ENCODE measurements around the gene CCDC201.
A peak's percentile ranks its signal among the peaks of the same experiment; 100 is the strongest.

CCDC201 gene

DNA sequence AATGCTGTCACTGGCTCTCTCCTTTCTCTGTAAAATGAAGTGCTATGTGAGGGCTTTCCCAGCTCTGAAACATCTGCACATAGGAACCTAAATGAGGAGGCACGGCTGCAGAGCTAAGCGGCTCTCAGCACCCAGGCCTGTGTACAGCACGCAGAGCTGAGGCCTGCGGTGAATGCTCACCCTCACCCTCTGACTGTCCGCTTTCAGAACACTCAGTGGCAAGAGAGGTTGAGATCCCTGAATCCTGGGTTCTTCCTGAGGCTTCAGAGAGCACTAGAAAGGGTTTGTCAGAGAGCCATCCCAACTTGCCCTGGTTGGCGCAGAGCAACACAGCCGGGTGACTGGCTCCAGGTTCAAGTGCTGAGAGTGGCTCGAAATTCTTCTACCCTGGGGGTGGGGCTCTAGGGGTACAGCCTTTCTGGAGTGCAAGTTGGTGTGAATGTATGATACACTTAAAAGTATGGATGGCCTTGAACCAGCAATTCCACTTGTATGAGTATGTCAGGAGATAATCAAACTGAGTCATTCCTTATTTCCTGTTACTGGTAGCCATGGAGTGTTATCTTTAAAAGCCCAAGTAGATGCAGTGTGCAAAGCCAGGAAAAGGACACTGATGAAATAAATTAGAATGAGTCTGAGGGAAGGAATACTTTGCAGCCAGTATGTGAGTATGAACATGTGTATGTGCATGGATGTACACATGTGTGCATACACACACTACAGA is 1.7 kb upstream of the CCDC201 start:
- TF ChIP-seq, protein P1, sequence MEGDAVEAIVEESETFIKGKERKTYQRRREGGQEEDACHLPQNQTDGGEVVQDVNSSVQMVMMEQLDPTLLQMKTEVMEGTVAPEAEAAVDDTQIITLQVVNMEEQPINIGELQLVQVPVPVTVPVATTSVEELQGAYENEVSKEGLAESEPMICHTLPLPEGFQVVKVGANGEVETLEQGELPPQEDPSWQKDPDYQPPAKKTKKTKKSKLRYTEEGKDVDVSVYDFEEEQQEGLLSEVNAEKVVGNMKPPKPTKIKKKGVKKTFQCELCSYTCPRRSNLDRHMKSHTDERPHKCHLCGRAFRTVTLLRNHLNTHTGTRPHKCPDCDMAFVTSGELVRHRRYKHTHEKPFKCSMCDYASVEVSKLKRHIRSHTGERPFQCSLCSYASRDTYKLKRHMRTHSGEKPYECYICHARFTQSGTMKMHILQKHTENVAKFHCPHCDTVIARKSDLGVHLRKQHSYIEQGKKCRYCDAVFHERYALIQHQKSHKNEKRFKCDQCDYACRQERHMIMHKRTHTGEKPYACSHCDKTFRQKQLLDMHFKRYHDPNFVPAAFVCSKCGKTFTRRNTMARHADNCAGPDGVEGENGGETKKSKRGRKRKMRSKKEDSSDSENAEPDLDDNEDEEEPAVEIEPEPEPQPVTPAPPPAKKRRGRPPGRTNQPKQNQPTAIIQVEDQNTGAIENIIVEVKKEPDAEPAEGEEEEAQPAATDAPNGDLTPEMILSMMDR (conservative IDR thresholded peaks at IDR 0.05; ENCODE audit: low read length) = no peak
- no peak overlapping the region for H3K4me3 ChIP-seq (ENCODE audit: low read length)
- DNase-seq (ENCODE audit: low read depth) = peak; percentile 73

DNA sequence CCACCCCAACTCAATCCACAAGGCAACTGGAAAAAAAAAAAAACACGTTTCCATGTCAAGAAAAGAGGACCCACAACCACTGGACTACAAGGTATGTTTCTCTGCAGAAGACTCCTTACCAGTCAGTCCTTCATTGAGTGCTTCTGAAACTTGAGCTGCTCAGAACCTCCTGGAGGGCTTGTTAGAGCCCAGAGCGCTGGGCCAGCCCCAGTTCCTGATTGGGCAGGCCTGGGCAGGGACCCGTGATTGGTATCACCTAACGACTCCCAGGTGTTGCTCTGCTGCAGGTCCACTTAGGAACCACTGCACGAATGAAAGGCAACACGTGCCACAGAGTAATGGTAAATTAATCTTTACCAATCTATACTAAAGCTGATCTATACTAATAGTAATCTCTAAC is 473 bp upstream of the CCDC201 start:
- TF ChIP-seq, protein P1 (conservative IDR thresholded peaks at IDR 0.05; ENCODE audit: low read length) = no peak
- DNase-seq (ENCODE audit: low read depth) = no peak
- no peak overlapping the region for H3K4me3 ChIP-seq (ENCODE audit: low read length)

DNA sequence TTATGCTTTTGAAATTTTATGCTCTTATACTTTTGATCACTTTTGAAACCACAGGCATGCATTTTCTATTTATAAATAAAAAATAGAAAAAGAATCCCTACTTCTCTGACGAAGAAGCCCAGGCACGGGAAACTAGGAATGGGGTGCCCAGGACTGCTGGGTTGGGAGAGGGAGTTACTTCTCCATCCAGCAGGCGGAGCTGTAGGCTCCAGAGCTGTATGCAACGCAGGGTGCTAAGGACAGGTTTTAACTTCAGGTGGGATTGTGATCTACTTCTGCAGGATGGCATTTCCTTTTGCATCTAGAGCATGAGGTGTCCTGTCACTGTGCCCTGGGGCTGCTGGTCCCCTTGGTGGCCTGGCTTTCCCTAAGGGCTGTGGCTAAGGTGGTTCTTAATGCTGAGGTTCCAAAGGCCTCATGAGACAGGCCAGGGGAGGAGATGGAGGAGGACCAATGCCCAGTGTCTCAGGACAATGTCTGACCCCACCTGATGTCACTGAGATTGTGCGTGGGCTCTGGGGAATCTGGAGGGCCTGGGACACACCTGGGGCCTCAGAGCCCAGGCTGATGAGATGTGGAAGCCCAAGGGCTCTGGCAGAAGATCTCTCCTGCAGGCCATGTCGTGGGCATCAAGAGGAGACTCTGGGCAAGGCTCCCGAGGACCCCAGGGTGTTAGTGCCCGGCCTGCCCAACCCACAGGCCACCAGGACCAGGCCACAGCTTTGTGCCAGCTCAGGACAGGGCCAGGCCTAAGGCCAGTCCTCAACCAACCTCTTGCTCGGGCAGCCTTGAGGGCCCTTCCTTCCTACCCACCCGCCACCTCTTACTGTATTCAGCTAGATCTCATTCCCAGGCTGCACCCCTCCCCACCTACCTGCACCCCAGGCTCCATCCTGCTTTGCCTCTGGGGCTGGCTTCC is 507 bp downstream of the CCDC201 start:
- H3K4me3 ChIP-seq (ENCODE audit: low read length) = no peak overlapping the region
- TF ChIP-seq, protein P1 (conservative IDR thresholded peaks at IDR 0.05; ENCODE audit: low read length) = peak; percentile 58
- DNase-seq (ENCODE audit: low read depth) = no peak

DNA sequence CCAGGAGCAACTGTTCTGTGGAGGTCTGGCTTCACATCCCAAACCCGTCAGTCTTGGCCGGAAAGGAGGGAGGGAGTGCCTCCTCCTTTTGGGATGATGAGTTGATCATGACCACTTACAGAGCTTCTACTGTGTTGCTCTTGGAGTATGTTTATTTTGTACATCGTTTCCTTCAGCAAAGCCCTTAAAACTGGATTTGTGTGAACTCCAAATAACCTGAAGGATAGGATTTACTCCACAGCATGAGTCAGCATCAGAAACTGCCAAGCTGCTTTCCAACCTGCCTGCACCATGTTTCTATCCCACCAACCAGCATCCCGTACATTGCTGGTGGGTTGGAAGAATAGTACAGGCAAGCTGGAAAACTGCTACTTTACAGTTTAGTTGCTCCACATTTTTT is 3.5 kb downstream of the CCDC201 start:
- no peak overlapping the region for H3K4me3 ChIP-seq (ENCODE audit: low read length)
- TF ChIP-seq, protein P1 (conservative IDR thresholded peaks at IDR 0.05; ENCODE audit: low read length) = no peak
- no peak for DNase-seq (ENCODE audit: low read depth)

DNA sequence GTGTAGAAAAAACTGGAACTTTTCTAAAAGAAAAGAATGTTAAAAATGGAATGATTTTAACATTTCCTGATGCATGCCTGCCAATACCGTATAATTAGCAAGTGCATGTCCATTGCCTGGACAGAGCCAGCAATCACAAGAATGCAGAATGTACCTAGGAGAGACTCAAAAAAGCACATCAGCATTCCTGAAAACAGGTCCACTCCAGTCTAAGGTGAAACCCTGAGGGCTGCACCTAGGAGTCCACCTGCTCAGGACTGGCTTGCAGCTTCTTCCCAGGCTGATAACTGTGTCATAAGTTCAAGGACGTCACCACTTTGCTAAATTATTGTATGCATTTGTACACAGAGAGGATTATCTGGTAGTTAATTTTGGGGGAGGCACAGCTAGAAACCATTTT is 5.4 kb downstream of the CCDC201 start:
- no peak for DNase-seq (ENCODE audit: low read depth)
- no peak overlapping the region for H3K4me3 ChIP-seq (ENCODE audit: low read length)
- TF ChIP-seq, protein P1 (conservative IDR thresholded peaks at IDR 0.05; ENCODE audit: low read length) = no peak

DNA sequence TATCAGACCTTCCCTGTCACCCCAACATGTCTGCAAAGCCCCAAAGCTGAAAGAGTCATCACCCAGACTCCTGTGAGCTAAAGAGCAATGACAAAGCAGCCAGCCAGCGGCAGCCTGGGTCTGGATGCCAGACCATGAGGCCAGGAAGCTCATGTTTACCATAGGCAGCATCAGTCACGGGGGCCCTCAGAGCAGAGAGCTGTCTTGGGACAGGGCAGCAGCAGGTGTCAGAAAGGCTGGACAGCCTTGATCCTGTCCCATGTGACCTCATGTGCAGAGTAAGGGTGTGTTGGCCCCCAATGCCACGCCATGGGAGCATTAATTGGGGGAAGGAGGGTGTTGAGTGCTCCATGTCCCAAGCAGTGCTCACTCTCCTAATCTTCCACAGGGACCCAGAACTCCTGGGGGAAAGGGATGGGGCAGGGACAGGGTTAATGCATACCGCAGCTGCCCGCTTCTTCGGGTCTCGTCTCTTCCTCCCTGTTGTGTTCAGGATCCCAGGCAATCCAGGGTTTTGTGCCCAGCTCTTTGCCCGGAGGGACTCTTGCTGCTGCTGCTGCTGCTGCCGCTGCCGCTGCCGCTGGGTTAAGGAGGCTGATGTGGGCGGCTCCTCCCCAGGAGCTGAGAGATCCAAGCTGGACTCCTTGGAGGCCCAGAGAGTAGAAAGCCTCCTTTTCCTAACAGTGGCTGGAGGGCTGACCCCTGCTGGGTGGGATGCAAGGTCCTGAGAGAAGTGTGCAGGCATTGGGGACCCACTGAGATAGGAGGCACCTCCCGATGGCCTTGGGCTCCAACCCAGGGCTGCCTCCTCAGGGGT is 7.1 kb downstream of the CCDC201 start:
- no peak overlapping the region for H3K4me3 ChIP-seq (ENCODE audit: low read length)
- TF ChIP-seq, protein P1 (conservative IDR thresholded peaks at IDR 0.05; ENCODE audit: low read length) = no peak
- no peak for DNase-seq (ENCODE audit: low read depth)
